Kidney (tissue), 14 donors: ENCODE measurements around the gene CSNK2A3. TPM values are rescaled to one million over a fixed set of nuclear protein-coding genes. Genes with fewer than 3 reads are reported as not detected.

Experiments used
- DNase-seq, 5 donors: peaks; one replicate each; pipeline ENCODE4 v3.0.0-alpha.2; 2013 to 2020
- FAIRE-seq: peaks from 2 replicates; lab custom pipeline; 2012; peaks lifted over from hg19 to GRCh38; lab: Jason Lieb, UNC
- H3K27ac ChIP-seq, 2 donors: one replicate each; pipeline ENCODE4 v1.7.0; 2013; ENCODE audit warnings: low read depth in 2 of 2, low read length in 2 of 2, inconsistent platforms in 1 of 2
- H3K27me3 ChIP-seq: one replicate; pipeline ENCODE4 v1.7.1; 2013; ENCODE audit warnings: low read length, inconsistent platforms; ENCODE audit not compliant: control insufficient read depth, insufficient read depth
- H3K36me3 ChIP-seq, 3 donors: one replicate each; pipeline versions ENCODE4 v1.7.0 to v1.7.1; 2013; ENCODE audit warnings: low read length in 3 of 3, control low read depth in 1 of 3, inconsistent platforms in 1 of 3; ENCODE audit not compliant: insufficient read depth in 3 of 3, control insufficient read depth in 2 of 3
- H3K4me1 ChIP-seq, 3 donors: one replicate each; pipeline versions ENCODE4 v1.7.0 to v1.7.1; 2013; ENCODE audit warnings: low read length in 3 of 3, inconsistent platforms in 1 of 3, low read depth in 1 of 3; ENCODE audit not compliant: control insufficient read depth in 2 of 3, insufficient read depth in 2 of 3
- H3K4me3 ChIP-seq, 3 donors: one replicate each; pipeline versions ENCODE4 v1.7.0 to v1.8.1; 2013; ENCODE audit warnings: low read length in 3 of 3, control low read depth in 1 of 3, inconsistent platforms in 1 of 3
- H3K9ac ChIP-seq, 3 donors: one replicate each; pipeline versions ENCODE4 v1.7.0 to v1.7.1; 2013; ENCODE audit warnings: low read length in 3 of 3, control low read depth in 1 of 3, inconsistent platforms in 1 of 3
- H3K9me3 ChIP-seq, 3 donors: one replicate each; pipeline versions ENCODE4 v1.7.0 to v1.7.1; 2013; ENCODE audit warnings: low read length in 3 of 3, control low read depth in 1 of 3, inconsistent platforms in 1 of 3; ENCODE audit not compliant: control insufficient read depth in 2 of 3, insufficient read depth in 1 of 3
- CTCF ChIP-seq: IDR thresholded peaks from 3 replicates; pipeline ENCODE4 v1.5.1; 2012; ENCODE audit warnings: mild to moderate bottlenecking, moderate library complexity, borderline replicate concordance; ENCODE audit not compliant: insufficient read depth; ENCODE audit errors: extremely low read depth
- intact Hi-C: fragments of 100-400 bp; cut with DNase I; formaldehyde crosslinking; loops from one replicate; pipeline ENCODE4 v1.11.1; 2022
- polyA plus RNA-seq: library from polyadenylated mRNA; stranded (reverse); fragments of 350-450 nt; fragmentation: Illumina TruSeq; extraction: RNeasy Lipid Tissue Mini Kit (QIAGEN cat#74804); gene quantifications from one replicate; pipeline ENCODE4 v1.2.3, GENCODE V29; 2014; ENCODE audit warnings: low read depth, low replicate concordance; ENCODE audit not compliant: insufficient read depth
- total RNA-seq: library from RNA; stranded (reverse); fragmentation: NEBNext Ultra II Directional; extraction: Animal tissue kit (Norgen Biotek cat#: 25700); gene quantifications from one replicate; pipeline ENCODE4 v1.2.1, GENCODE V29; 2021
- donor health status: control.
- donor health status: control.
- donor health status: control.
- donor health status: control.
- donor health status: control.
- donor health status: DM: yes; HTN: yes; CAD: no.
- donor health status: Normal renal cell carcinoma (clear cell type).

CSNK2A3 gene
- total and polyA plus RNA-seq, 2 donors from 2014 or later, result 3.8 TPM; not detected in 1

GRCh38 chr11:11400121-11400520 lies 47.1 kb upstream of the CSNK2A3 start:
- Histone ChIP-seq H3K9me3 (no peaks in the 10 kb centered on the region), H3K4me1 (no peaks in the 10 kb centered on the region), H3K36me3 (no peaks in the 10 kb centered on the region), H3K27me3 (no peaks in the 10 kb centered on the region), H3K27ac (no peak overlapping the region), H3K9ac (no peak overlapping the region), H3K4me3 (no peak overlapping the region)
- FAIRE-seq (no peak), DNase-seq (no peak)
- TF ChIP-seq CTCF, result no peak
- intact Hi-C loops, result no loop called here

- Histone ChIP-seq H3K27ac (no peak overlapping the region), H3K9me3 (no peaks in the 10 kb centered on the region), H3K4me3 (no peak overlapping the region), H3K4me1 (no peaks in the 10 kb centered on the region), H3K9ac (no peak overlapping the region), H3K36me3 (no peaks in the 10 kb centered on the region), H3K27me3 (no peaks in the 10 kb centered on the region)
- FAIRE-seq (no peak), DNase-seq (no peak)
- intact Hi-C loops, result no loop called here
- TF ChIP-seq CTCF, result no peak
Measured at GRCh38 chr11:11397781-11398180, 44.7 kb upstream of the CSNK2A3 start.

- Histone ChIP-seq H3K27me3 (no peaks in the 10 kb centered on the region), H3K27ac (no peak overlapping the region), H3K9me3 (no peaks in the 10 kb centered on the region), H3K36me3 (no peaks in the 10 kb centered on the region), H3K4me1 (peaks cover 0 to 3% (median 2%) of the 10 kb centered on the region in 3 donors), H3K9ac (no peak overlapping the region), H3K4me3 (no peak overlapping the region)
- intact Hi-C loops, result no loop called here
- no peak for TF ChIP-seq CTCF
- DNase-seq, result no peak
- FAIRE-seq, result no peak
Measured at GRCh38 chr11:11397036-11397415, 44.0 kb upstream of the CSNK2A3 start.
